Measurements from ENCODE around the gene PSMB7.

PSMB7 gene

GRCh38 chr9:124410321-124410913 lies 4.8 kb downstream of the PSMB7 start:
- no peak for DNase-seq (ENCODE audit: low read depth)

- no peak for DNase-seq (ENCODE audit: low read depth)
These were observed 5.8 kb downstream of the PSMB7 start for GRCh38 chr9:124409410-124409809.

- no peak for DNase-seq (ENCODE audit: low read depth)
These were observed 12.0 kb downstream of the PSMB7 start for GRCh38 chr9:124403246-124403645.

GRCh38 chr9:124399968-124400940 lies 15.0 kb downstream of the PSMB7 start:
- no peak for DNase-seq (ENCODE audit: low read depth)

DNA sequence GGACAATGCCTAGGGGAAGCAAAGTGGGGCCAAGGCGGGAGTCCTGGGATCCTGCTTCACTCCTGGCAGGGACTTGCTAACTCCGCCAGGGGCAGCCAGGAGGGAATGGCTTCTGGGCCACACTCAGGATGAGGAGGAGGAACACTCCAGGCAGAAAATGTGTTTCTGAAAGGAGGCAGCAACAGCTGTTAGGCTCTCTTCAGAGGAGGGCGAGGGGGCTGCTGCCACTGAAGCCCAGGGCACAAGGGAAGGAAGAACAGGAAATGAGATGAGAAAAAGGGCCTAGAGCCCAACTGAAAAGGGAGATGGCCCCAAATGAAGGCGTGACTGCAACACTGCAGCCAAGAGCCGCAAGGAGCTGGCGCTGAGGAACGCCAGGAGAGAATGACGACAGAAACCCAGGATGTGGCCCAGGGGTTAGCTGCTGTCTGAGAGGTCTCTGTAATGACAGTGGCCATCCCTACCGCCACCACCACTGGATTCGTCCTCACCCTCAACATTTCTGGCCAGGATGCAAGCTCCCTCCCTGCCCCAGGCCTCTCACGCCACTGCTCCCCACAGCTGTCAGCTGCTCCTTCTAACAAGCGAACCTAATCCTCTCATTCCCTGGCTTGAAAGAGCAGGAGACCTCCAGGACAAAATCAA lies 15.8 kb downstream of the PSMB7 start:
- no peak for DNase-seq (ENCODE audit: low read depth)

- no peak for DNase-seq (ENCODE audit: low read depth)
These were observed 16.9 kb downstream of the PSMB7 start for GRCh38 chr9:124398191-124398935.

- no peak for DNase-seq (ENCODE audit: low read depth)
These were observed 19.4 kb downstream of the PSMB7 start for GRCh38 chr9:124395826-124396225.

GRCh38 chr9:124394596-124394995 lies 20.6 kb downstream of the PSMB7 start:
- DNase-seq (ENCODE audit: low read depth): no peak

DNA sequence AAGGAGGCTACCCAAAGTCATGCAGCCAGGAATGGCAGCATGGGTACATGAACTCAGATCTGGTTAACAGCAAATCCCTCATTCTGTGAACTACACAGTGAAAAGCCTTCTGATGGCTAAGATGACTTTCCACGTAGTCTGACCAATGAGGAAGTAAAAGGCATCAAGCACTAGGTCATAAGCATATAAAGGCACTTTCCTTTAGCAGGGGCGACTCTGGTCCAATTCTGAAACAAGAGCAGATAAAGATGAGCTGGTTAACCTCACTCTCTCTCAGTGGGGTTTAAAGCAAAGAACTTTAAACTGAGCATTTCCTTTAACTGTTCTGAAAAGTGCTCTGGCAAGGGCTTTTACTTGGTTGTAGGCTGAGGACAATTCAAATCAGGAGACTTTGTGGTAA lies 21.1 kb downstream of the PSMB7 start:
- no peak for DNase-seq (ENCODE audit: low read depth)

- peak; percentile 55 for DNase-seq (ENCODE audit: low read depth)
These were observed 22.3 kb downstream of the PSMB7 start for GRCh38 chr9:124392871-124393460.

DNA sequence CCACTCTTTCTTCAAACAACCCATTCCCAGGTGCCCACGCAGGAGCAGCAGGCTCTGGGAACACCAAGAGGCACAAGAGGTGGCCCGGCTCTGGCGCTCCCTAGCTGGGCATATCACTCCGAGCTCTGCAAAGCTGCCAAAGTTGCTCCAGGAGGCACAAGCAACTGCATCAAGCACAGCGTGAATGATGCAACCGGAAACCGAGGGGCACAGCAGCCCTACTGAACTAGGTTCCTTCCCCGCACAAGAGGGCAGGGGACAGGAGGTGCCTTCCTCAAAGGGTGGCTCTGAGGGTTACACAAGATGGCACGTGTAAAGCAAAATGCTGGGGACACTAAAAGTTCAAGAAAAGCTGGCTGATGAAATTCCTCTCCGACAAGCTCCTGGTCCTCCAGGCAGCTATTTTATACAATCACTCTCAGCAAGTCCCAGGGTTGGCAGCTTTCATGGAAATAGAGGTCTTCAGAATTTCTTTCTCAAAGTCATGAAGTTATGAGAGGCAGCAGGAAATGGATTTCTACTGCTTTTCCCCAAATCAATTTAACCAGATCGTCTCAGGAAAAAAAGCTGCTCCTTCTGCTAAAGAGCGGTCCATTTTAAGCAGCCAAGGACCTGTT lies 22.9 kb downstream of the PSMB7 start:
- DNase-seq (ENCODE audit: low read depth): no peak

GRCh38 chr9:124390794-124391658 lies 24.2 kb downstream of the PSMB7 start:
- DNase-seq (ENCODE audit: low read depth): no peak

GRCh38 chr9:124389146-124389939 lies 25.9 kb downstream of the PSMB7 start:
- DNase-seq (ENCODE audit: low read depth): no peak

DNA sequence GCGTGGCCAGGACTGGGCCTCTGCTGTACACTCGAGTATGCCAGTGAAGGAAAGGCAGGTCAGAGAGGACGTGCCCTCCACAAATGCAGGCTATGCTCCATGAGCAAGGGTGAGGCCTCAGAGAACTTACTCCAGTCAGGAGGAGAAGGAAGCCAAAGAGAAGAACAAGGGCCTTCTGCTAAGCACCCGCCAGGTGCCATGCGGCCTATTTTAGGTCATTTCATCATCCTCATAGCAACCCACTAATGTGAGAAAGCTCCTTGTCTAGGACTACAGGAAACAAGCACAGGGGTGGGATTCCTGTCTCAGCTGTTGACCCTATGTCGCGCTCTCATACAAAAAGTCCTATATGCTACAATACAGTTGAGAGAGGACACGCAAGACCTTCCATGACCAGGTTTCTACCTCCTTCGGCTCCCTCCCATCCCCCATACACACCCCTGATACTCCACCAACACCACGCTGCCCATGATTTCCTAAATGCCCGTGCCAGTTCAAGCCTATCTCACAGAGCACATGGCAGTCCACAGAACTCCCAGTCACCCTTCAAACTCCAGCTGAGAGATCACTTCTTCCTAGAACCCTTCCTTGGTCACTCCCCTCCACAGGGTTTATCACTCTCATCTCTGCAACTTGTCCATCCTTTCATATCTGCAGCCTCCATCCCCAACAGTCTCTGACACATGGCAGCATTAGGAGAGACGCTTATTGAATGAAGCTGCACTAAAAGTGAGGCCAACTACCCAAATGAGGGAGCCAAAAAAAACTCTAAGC lies 26.8 kb downstream of the PSMB7 start:
- no peak for DNase-seq (ENCODE audit: low read depth)

GRCh38 chr9:124386201-124386600 lies 29.0 kb downstream of the PSMB7 start:
- DNase-seq (ENCODE audit: low read depth): no peak

- DNase-seq (ENCODE audit: low read depth): no peak
These were observed 29.6 kb downstream of the PSMB7 start for GRCh38 chr9:124385623-124386022.

DNA sequence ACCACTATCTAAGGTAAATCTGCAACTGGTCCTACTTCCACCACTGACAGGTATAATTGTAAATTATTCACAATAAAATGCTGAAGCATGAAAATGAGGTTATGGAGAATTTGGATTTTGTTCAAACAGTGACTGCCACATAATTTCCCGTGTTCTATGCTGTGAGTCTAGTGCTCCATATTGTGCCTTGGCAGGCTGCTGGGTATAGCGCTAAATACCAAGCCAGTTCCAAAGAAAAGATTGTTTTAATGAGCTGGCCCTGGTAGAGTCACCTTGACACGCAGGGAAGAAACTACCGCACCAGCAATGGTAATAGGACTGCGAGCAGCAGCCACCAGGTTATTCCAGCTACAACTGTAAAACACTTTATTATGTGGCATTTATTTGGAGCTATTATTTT lies 30.4 kb downstream of the PSMB7 start:
- DNase-seq (ENCODE audit: low read depth): no peak

DNA sequence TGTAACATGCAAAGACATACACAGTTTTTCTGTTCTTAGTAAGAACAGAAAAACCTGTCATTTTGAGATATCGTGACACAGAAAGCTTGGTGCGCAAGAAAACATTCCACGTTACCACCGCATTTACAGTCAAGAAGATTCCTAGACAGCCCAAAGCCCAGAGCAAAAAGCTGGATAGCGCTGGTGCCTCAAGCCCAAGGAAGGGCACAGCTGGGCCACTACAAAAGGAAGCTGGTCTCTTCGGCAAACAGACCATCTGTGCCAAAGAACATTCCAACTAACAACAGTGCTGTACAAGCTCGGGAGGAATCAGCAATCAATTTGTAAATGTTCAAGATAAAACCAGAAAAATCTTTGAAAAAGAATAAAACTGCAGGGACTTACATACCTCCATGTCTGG lies 31.0 kb downstream of the PSMB7 start:
- no peak for DNase-seq (ENCODE audit: low read depth)

Measured in non-pigmented ciliary epithelial cell (primary cell).